PC-3 (cell line): Measurements from ENCODE around the gene TEX12. TPM values are rescaled to one million over a fixed set of nuclear protein-coding genes. Genes with fewer than 3 reads are reported as not detected.

ENCODE experiments used
- ATAC-seq: fragments of 200-7000 bp; cut with Tn5 transposase; 2 replicates; pipeline ENCODE4 v1.9.1; 2020; ENCODE audit warnings: mild to moderate bottlenecking, moderate library complexity
- BruUV-seq: library from RNA; stranded (reverse); fragments of 400-500 nt; replicated peaks from 2 replicates; lab custom pipeline; 2021; lab: Mats Ljungman, UMichigan
- CTCF ChIA-PET: fragments of 300-600 bp; sonication (Branson Sonifier 250); formaldehyde crosslinking; loops from one replicate; lab custom pipeline; 2022; ENCODE audit warnings: antibody characterized with exemption; lab: Charles Lee
- POLR2A ChIA-PET: fragments of 300-600 bp; sonication (Branson Sonifier 250); formaldehyde crosslinking; loops from one replicate; lab custom pipeline; 2022; ENCODE audit warnings: antibody characterized with exemption; ENCODE audit not compliant: unreplicated experiment; lab: Charles Lee
- DNase-seq: peaks from one replicate; pipeline ENCODE4 v3.0.0-alpha.2; 2015
- H2AFZ ChIP-seq: fragments of 300-600 bp; sonication (generic); 2 replicates; pipeline ENCODE4 v1.6.0; 2016; ENCODE audit warnings: antibody characterized with exemption, low read length
- H3F3A ChIP-seq: fragments of 300-600 bp; sonication (generic); one replicate; pipeline ENCODE4 v1.6.0; 2017; ENCODE audit warnings: antibody characterized with exemption, low read length, control low read depth, mild to moderate bottlenecking; ENCODE audit not compliant: unreplicated experiment
- H3K27ac ChIP-seq: fragments of 300-600 bp; sonication (generic); 2 replicates; pipeline ENCODE4 v1.5.1; 2016; ENCODE audit warnings: mild to moderate bottlenecking, low read length
- H3K27me3 ChIP-seq: fragments of 300-600 bp; sonication (generic); 2 replicates; pipeline ENCODE4 v1.6.1; 2016; ENCODE audit warnings: low read length, mixed read lengths
- H3K36me3 ChIP-seq: fragments of 300-600 bp; sonication (generic); 2 replicates; pipeline ENCODE4 v1.6.1; 2016; ENCODE audit warnings: low read depth, mixed run types, low read length, mixed read lengths
- H3K4me1 ChIP-seq: fragments of 300-600 bp; sonication (generic); 2 replicates; pipeline ENCODE4 v1.5.1; 2016; ENCODE audit warnings: low read length; ENCODE audit not compliant: insufficient read depth
- H3K4me2 ChIP-seq: fragments of 300-600 bp; sonication (generic); 2 replicates; pipeline ENCODE4 v1.6.0; 2016; ENCODE audit warnings: low read length
- H3K4me3 ChIP-seq: fragments of 300-600 bp; sonication (generic); 2 replicates; pipeline ENCODE4 v1.5.1; 2016; ENCODE audit warnings: mild to moderate bottlenecking, low read length, mixed read lengths
- H3K79me2 ChIP-seq: fragments of 300-600 bp; sonication (generic); 2 replicates; pipeline ENCODE4 v1.6.1; 2017; ENCODE audit warnings: low read length, mixed read lengths
- H3K9ac ChIP-seq: fragments of 300-600 bp; sonication (generic); 2 replicates; pipeline ENCODE4 v1.6.0; 2016; ENCODE audit warnings: mild to moderate bottlenecking, low read length
- H3K9me2 ChIP-seq: fragments of 300-600 bp; sonication (generic); replicated peaks from 2 replicates; pipeline ENCODE4 v1.6.1; 2016; ENCODE audit warnings: mixed run types, low read length, mixed read lengths
- H3K9me3 ChIP-seq: fragments of 300-600 bp; sonication (generic); 2 replicates; pipeline ENCODE4 v1.6.1; 2016; ENCODE audit warnings: low read length, mixed read lengths
- H4K20me1 ChIP-seq: fragments of 300-600 bp; sonication (generic); 2 replicates; pipeline ENCODE4 v1.6.1; 2016; ENCODE audit warnings: low read length, mixed read lengths
- EZH2 ChIP-seq: fragments of 300-600 bp; sonication (generic); IDR thresholded peaks from one replicate; pipeline ENCODE4 v1.6.1; 2017; ENCODE audit warnings: antibody characterized with exemption, mild to moderate bottlenecking, low read length; ENCODE audit not compliant: unreplicated experiment
- EZH2phosphoT487 ChIP-seq: fragments of 300-600 bp; sonication (generic); IDR thresholded peaks from 2 replicates; pipeline ENCODE4 v1.6.1; 2018; ENCODE audit warnings: mild to moderate bottlenecking, antibody characterized with exemption, low read length, borderline replicate concordance
- intact Hi-C: fragments of 100-400 bp; cut with micrococcal nuclease; formaldehyde crosslinking; loops from 2 replicates; pipeline ENCODE4 v1.9.0; 2023
- total RNA-seq: library from RNA; depleted of rRNA; stranded (reverse); fragments of >200 nt; gene quantifications from 2 replicates; pipeline ENCODE4 v1.2.3, GENCODE V29; 2014
- TF ChIP-seq, protein P1 (sequence below): fragments of 300-600 bp; sonication (generic); conservative IDR thresholded peaks from 2 replicates; pipeline ENCODE4 v1.5.1; 2017; ENCODE audit warnings: antibody characterized with exemption, low read depth, mild to moderate bottlenecking, low read length

The TEX12 gene
- total RNA-seq, 1 experiment from 2014 or later, result not detected

DNA sequence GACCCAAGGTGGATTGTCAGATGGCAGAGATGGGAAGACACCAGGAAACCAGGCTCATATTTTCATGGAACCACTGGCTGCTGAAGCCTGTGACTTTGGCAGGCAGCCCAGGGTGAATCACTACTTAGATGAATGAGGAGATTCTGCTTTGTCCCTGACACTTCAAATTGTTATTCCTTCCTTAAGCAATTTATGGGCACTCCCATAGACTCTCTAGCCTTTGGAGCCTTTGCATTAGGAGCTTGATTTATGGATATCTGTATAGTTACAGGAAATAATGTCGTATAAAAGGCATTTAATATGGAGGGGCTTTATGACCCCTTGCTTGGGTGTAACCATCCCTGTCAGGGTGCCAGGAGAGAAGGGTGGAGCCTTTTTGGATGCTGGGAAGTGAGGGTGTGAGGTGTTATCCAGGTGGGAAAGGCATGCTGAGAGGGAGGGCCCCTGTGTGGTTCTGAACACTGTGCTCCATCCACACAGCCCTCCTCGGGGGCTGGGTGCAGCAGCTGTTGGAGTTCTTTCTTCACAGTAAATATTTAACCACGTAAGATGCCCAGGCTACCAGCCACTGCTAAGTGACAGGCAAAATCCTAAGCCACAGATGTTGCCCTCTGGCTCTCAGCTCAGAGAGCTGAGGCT, 38.6 kb upstream of the TEX12 start:
- H3K4me2 ChIP-seq, result peak overlapping the region; percentile 36
- intact Hi-C loops, result no loop called here
- H3K9me2 ChIP-seq, result no peaks in the 10 kb centered on the region
- H4K20me1 ChIP-seq, result no peaks in the 10 kb centered on the region
- CTCF ChIA-PET, result interaction anchor here (0.6 kb wide), 1 partner anchor 147 kb away, joined by 3 read pairs; no protein-coding TSS in a partner anchor
- ATAC-seq, result peak; percentile 96
- H3K9ac ChIP-seq, result no peak overlapping the region
- BruUV-seq, result no TSS peak
- POLR2A ChIA-PET, result no interaction called here
- peaks cover 13% of the 10 kb centered on the region for H3K4me1 ChIP-seq
- H3K79me2 ChIP-seq, result no peaks in the 10 kb centered on the region
- no peaks in the 10 kb centered on the region for H3K9me3 ChIP-seq
- H3F3A ChIP-seq, result no peaks in the 10 kb centered on the region
- DNase-seq, result peak; percentile 97
- TF ChIP-seq EZH2phosphoT487 (no peak), EZH2 (no peak)
- TF ChIP-seq, protein P1, sequence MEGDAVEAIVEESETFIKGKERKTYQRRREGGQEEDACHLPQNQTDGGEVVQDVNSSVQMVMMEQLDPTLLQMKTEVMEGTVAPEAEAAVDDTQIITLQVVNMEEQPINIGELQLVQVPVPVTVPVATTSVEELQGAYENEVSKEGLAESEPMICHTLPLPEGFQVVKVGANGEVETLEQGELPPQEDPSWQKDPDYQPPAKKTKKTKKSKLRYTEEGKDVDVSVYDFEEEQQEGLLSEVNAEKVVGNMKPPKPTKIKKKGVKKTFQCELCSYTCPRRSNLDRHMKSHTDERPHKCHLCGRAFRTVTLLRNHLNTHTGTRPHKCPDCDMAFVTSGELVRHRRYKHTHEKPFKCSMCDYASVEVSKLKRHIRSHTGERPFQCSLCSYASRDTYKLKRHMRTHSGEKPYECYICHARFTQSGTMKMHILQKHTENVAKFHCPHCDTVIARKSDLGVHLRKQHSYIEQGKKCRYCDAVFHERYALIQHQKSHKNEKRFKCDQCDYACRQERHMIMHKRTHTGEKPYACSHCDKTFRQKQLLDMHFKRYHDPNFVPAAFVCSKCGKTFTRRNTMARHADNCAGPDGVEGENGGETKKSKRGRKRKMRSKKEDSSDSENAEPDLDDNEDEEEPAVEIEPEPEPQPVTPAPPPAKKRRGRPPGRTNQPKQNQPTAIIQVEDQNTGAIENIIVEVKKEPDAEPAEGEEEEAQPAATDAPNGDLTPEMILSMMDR, result no peak
- no peak overlapping the region for H2AFZ ChIP-seq
- no peaks in the 10 kb centered on the region for H3K27me3 ChIP-seq
- H3K27ac ChIP-seq, result peak overlapping the region; percentile 67
- H3K36me3 ChIP-seq, result no peaks in the 10 kb centered on the region
- H3K4me3 ChIP-seq, result no peak overlapping the region

DNA sequence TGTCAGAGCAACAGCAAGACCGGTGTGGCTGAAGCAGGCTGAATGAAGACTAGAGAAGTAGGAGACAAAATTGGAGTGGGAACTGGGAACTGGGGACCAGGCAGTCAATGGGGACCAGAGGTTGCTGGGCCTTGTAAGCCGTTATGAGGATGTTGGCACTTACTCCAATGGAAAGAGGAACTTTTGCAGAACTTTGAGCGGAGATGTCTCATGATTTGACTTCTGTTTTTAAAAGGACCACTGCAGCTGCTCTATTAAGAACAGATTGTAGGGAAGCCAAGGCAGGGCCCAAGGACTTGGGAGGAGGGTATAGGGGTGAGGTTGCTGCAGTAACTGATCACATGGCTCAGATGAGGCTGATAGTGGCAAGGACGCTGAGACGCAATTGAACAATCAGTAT, 37.5 kb upstream of the TEX12 start:
- no peak overlapping the region for H3K4me3 ChIP-seq
- no peaks in the 10 kb centered on the region for H3K9me3 ChIP-seq
- POLR2A ChIA-PET, result no interaction called here
- H3K9me2 ChIP-seq, result no peaks in the 10 kb centered on the region
- H3K27me3 ChIP-seq, result no peaks in the 10 kb centered on the region
- ATAC-seq, result no peak
- no peak overlapping the region for H3K27ac ChIP-seq
- BruUV-seq, result no TSS peak
- no peaks in the 10 kb centered on the region for H3K36me3 ChIP-seq
- CTCF ChIA-PET, result no interaction called here
- no peak overlapping the region for H3K4me2 ChIP-seq
- H3K4me1 ChIP-seq, result peaks cover 13% of the 10 kb centered on the region
- no peaks in the 10 kb centered on the region for H3F3A ChIP-seq
- DNase-seq, result no peak
- H2AFZ ChIP-seq, result no peak overlapping the region
- H4K20me1 ChIP-seq, result no peaks in the 10 kb centered on the region
- H3K9ac ChIP-seq, result no peak overlapping the region
- TF ChIP-seq, protein P1, result no peak
- TF ChIP-seq EZH2phosphoT487 (no peak), EZH2 (no peak)
- no peaks in the 10 kb centered on the region for H3K79me2 ChIP-seq
- intact Hi-C loops, result no loop called here

DNA sequence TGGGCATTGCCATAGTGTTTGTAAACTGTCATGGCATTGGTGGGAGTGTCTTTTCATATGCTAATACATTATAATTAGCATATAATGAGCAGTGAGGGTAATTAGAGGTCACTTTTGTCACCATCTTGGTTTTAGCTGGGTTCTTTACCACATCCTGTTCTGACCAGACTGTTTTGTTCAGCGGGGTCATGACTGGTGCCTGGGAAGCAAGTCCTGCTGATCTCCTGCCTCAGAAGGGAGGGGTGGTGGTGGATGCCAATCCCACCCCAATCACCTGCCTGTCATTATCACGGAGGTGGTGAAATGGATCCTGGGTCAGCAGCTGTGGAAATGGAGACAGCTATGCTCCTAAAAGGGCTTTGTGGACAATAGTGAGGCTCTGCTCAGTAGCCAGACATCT, 34.4 kb upstream of the TEX12 start:
- POLR2A ChIA-PET, result no interaction called here
- H3K9ac ChIP-seq, result no peak overlapping the region
- H3K27me3 ChIP-seq, result no peaks in the 10 kb centered on the region
- H3K4me3 ChIP-seq, result no peak overlapping the region
- no peaks in the 10 kb centered on the region for H3K9me3 ChIP-seq
- TF ChIP-seq, protein P1, result no peak
- TF ChIP-seq EZH2, result no peak
- TF ChIP-seq EZH2phosphoT487, result no peak
- ATAC-seq (no peak), DNase-seq (no peak)
- BruUV-seq, result no TSS peak
- no peak overlapping the region for H2AFZ ChIP-seq
- no peaks in the 10 kb centered on the region for H3K79me2 ChIP-seq
- intact Hi-C loops, result no loop called here
- peaks cover 13% of the 10 kb centered on the region for H3K4me1 ChIP-seq
- no peak overlapping the region for H3K4me2 ChIP-seq
- H4K20me1 ChIP-seq, result no peaks in the 10 kb centered on the region
- no peaks in the 10 kb centered on the region for H3K9me2 ChIP-seq
- H3K27ac ChIP-seq, result no peak overlapping the region
- no peaks in the 10 kb centered on the region for H3K36me3 ChIP-seq
- no peaks in the 10 kb centered on the region for H3F3A ChIP-seq
- CTCF ChIA-PET, result no interaction called here
